ENCODE data around the gene LACTB.

The LACTB gene

GRCh38 chr15:63160638-63161037 is 39.0 kb downstream of the LACTB start:
- no peak overlapping the region for H3K4me3 ChIP-seq (ENCODE audit: low read length)
- no peak for TF ChIP-seq CTCF (conservative IDR thresholded peaks at IDR 0.05; ENCODE audit: low read depth, low read length)
- no peak for DNase-seq (ENCODE audit: low read depth)

GRCh38 chr15:63163217-63163616 is 41.6 kb downstream of the LACTB start:
- TF ChIP-seq CTCF (conservative IDR thresholded peaks at IDR 0.05; ENCODE audit: low read depth, low read length): no peak
- no peak overlapping the region for H3K4me3 ChIP-seq (ENCODE audit: low read length)
- DNase-seq (ENCODE audit: low read depth): no peak

GRCh38 chr15:63165166-63165859 is 43.7 kb downstream of the LACTB start:
- H3K4me3 ChIP-seq (ENCODE audit: low read length): no peak overlapping the region
- TF ChIP-seq CTCF (conservative IDR thresholded peaks at IDR 0.05; ENCODE audit: low read depth, low read length): no peak
- no peak for DNase-seq (ENCODE audit: low read depth)

GRCh38 chr15:63166219-63166618 is 44.6 kb downstream of the LACTB start:
- no peak for DNase-seq (ENCODE audit: low read depth)

GRCh38 chr15:63169788-63170187 is 48.1 kb downstream of the LACTB start:
- DNase-seq (ENCODE audit: low read depth): no peak
- no peak for TF ChIP-seq CTCF (conservative IDR thresholded peaks at IDR 0.05; ENCODE audit: low read depth, low read length)
- no peak overlapping the region for H3K4me3 ChIP-seq (ENCODE audit: low read length)

More at GRCh38 chr15:63166219-63166618, 44.6 kb downstream of the LACTB start:
- no peak for TF ChIP-seq CTCF (conservative IDR thresholded peaks at IDR 0.05; ENCODE audit: low read depth, low read length)
- H3K4me3 ChIP-seq (ENCODE audit: low read length): no peak overlapping the region

- no peak for DNase-seq (ENCODE audit: low read depth)
- no peak for TF ChIP-seq CTCF (conservative IDR thresholded peaks at IDR 0.05; ENCODE audit: low read depth, low read length)
- no peak overlapping the region for H3K4me3 ChIP-seq (ENCODE audit: low read length)
Measured at GRCh38 chr15:63172376-63172775, 50.7 kb downstream of the LACTB start.

GRCh38 chr15:63172851-63173451 is 51.3 kb downstream of the LACTB start:
- TF ChIP-seq CTCF (conservative IDR thresholded peaks at IDR 0.05; ENCODE audit: low read depth, low read length): no peak
- no peak overlapping the region for H3K4me3 ChIP-seq (ENCODE audit: low read length)
- no peak for DNase-seq (ENCODE audit: low read depth)
